GM12878 (cell line): ENCODE measurements around the gene GNG12. TPM values are rescaled to one million over a fixed set of nuclear protein-coding genes. Genes with fewer than 3 reads are reported as not detected.

Source experiments
- ATAC-seq: fragments of 200-7000 bp; cut with Tn5 transposase; 3 replicates; pipeline ENCODE4 v1.9.1; 2020; ENCODE audit warnings: mild to moderate bottlenecking, moderate library complexity
- BruUV-seq: library from RNA; stranded (reverse); fragments of 400-500 nt; replicated peaks from 2 replicates; lab custom pipeline; 2021; lab: Mats Ljungman, UMichigan
- CTCF ChIA-PET: fragments of 300-600 bp; sonication (Branson Sonifier 250); formaldehyde crosslinking; extraction: SDS; loops from one replicate; lab custom pipeline; 2021; ENCODE audit warnings: inconsistent platforms; lab: Yijun Ruan, JAX
- POLR2A ChIA-PET: fragments of 350-600 bp; formaldehyde crosslinking; extraction: SDS; loops from one replicate; lab custom pipeline; 2021; ENCODE audit warnings: inconsistent platforms; lab: Charles Lee
- RAD21 ChIA-PET: fragments of 300-600 bp; sonication (Branson Sonifier 250); formaldehyde crosslinking; loops from one replicate; lab custom pipeline; 2023; ENCODE audit warnings: antibody characterized with exemption; ENCODE audit not compliant: unreplicated experiment; lab: Charles Lee
- SMC1A ChIA-PET: fragments of 300-600 bp; sonication (Branson Sonifier 250); formaldehyde crosslinking; loops from one replicate; lab custom pipeline; 2023; ENCODE audit not compliant: unreplicated experiment, uncharacterized antibody; lab: Charles Lee
- DNase-seq: peaks from one replicate; pipeline ENCODE4 v3.0.0-alpha.2; 2011; ENCODE audit warnings: low read depth, low spot score
- FAIRE-seq: peaks from 3 replicates; lab custom pipeline; 2011; peaks lifted over from hg19 to GRCh38; lab: Jason Lieb, UNC
- H2AFZ ChIP-seq: 2 replicates; pipeline ENCODE4 v1.6.0; 2011; ENCODE audit warnings: low read depth, low read length, control low read depth; ENCODE audit not compliant: control insufficient read depth
- H3K27ac ChIP-seq: 2 replicates; pipeline ENCODE4 v1.5.1; 2011; ENCODE audit warnings: control low read depth; ENCODE audit not compliant: control insufficient read depth, insufficient read depth
- H3K27me3 ChIP-seq, 2 experiments: replicated peaks in 1 of 2; 2 replicates each; pipeline versions ENCODE4 v1.6.0 to v1.6.1; 2011; ENCODE audit warnings: low read length in 1 of 2; ENCODE audit not compliant: control insufficient read depth in 2 of 2, insufficient read depth in 2 of 2
- H3K36me3 ChIP-seq, 2 experiments: 2 replicates each; pipeline ENCODE4 v1.5.1; 2011; ENCODE audit warnings: low read length in 1 of 2; ENCODE audit not compliant: control insufficient read depth in 2 of 2, insufficient read depth in 2 of 2
- H3K4me1 ChIP-seq: 2 replicates; pipeline ENCODE4 v1.6.1; 2011; ENCODE audit warnings: mild to moderate bottlenecking, low read length, moderate library complexity, mixed read lengths; ENCODE audit not compliant: control insufficient read depth, insufficient read depth
- H3K4me2 ChIP-seq: 2 replicates; pipeline ENCODE4 v1.6.0; 2011; ENCODE audit warnings: control low read depth; ENCODE audit not compliant: control insufficient read depth, insufficient read depth
- H3K4me3 ChIP-seq: fragments of 200-600 bp; sonication (generic); 2 replicates; pipeline ENCODE4 v1.5.1; 2016
- H3K79me2 ChIP-seq: 2 replicates; pipeline ENCODE4 v1.6.0; 2011; ENCODE audit warnings: low read length; ENCODE audit not compliant: control insufficient read depth, insufficient read depth
- H3K9ac ChIP-seq: 2 replicates; pipeline ENCODE4 v1.8.0; 2011; ENCODE audit warnings: low read length, control low read depth, mixed read lengths; ENCODE audit not compliant: control insufficient read depth, insufficient read depth
- H3K9me3 ChIP-seq: replicated peaks from 3 replicates; pipeline ENCODE4 v1.5.1; 2011; ENCODE audit warnings: mild to moderate bottlenecking, low read length; ENCODE audit not compliant: control insufficient read depth, insufficient read depth
- H4K20me1 ChIP-seq: 2 replicates; pipeline ENCODE4 v1.6.0; 2011; ENCODE audit not compliant: control insufficient read depth, insufficient read depth
- ATF7 ChIP-seq: fragments of 450-650 bp; IDR thresholded peaks from 2 replicates; pipeline ENCODE4 v1.6.1; 2016; ENCODE audit warnings: low read depth, mild to moderate bottlenecking
- CHD1 ChIP-seq: IDR thresholded peaks from 2 replicates; pipeline ENCODE4 v1.6.1; 2012; ENCODE audit warnings: low read depth, low read length, improper control_type of control experiment
- CHD2 ChIP-seq: IDR thresholded peaks from 2 replicates; pipeline ENCODE4 v1.6.1; 2011; ENCODE audit warnings: low read depth, low read length, improper control_type of control experiment, borderline replicate concordance
- ESRRA ChIP-seq: IDR thresholded peaks from 2 replicates; pipeline ENCODE4 v1.6.1; 2012; ENCODE audit warnings: mild to moderate bottlenecking, low read length, improper control_type of control experiment
- ETV6 ChIP-seq, 2 experiments: fragments of 450-650 bp in 1 of 2; IDR thresholded peaks in 1 of 2; conservative IDR thresholded peaks in 1 of 2; 2 replicates each; pipeline ENCODE4 v1.6.1; 2014; ENCODE audit warnings: antibody characterized with exemption in 1 of 2, borderline replicate concordance in 1 of 2, low read depth in 1 of 2, mild to moderate bottlenecking in 1 of 2, moderate library complexity in 1 of 2
- FOXK2 ChIP-seq: fragments of 450-650 bp; IDR thresholded peaks from 2 replicates; pipeline ENCODE4 v1.6.1; 2017; ENCODE audit warnings: mild to moderate bottlenecking, moderate library complexity
- IKZF1 ChIP-seq: fragments of 450-650 bp; conservative IDR thresholded peaks from 2 replicates; pipeline ENCODE4 v1.6.1; 2017; ENCODE audit warnings: antibody characterized with exemption, mild to moderate bottlenecking
- KAT2A ChIP-seq: conservative IDR thresholded peaks from 2 replicates; pipeline ENCODE4 v1.6.1; 2011; ENCODE audit warnings: low read depth, low read length; ENCODE audit not compliant: control insufficient read depth
- NKRF ChIP-seq: fragments of 450-650 bp; conservative IDR thresholded peaks from 2 replicates; pipeline ENCODE4 v1.6.1; 2017; ENCODE audit warnings: mild to moderate bottlenecking, moderate library complexity
- PML ChIP-seq: IDR thresholded peaks from 2 replicates; pipeline ENCODE4 v1.6.1; 2012; ENCODE audit warnings: low read length, inconsistent platforms
- RELA ChIP-seq: fragments of 450-650 bp; IDR thresholded peaks from 2 replicates; pipeline ENCODE4 v1.8.0; 2014; ENCODE audit warnings: borderline replicate concordance; ENCODE audit not compliant: partially characterized antibody
- SIX5 ChIP-seq: IDR thresholded peaks from 2 replicates; pipeline ENCODE4 v1.6.1; 2011; ENCODE audit warnings: mild to moderate bottlenecking, low read depth, low read length, moderate library complexity; ENCODE audit not compliant: severe bottlenecking
- SMARCA5 ChIP-seq: fragments of 450-650 bp; IDR thresholded peaks from 2 replicates; pipeline ENCODE4 v1.6.1; 2017; ENCODE audit warnings: mild to moderate bottlenecking
- YBX1 ChIP-seq: fragments of 450-650 bp; IDR thresholded peaks from 2 replicates; pipeline ENCODE4 v1.6.1; 2016; ENCODE audit warnings: antibody characterized with exemption
- WGBS: methylation state at CpG from one replicate; pipeline ENCODE4 v1.1.6; 2016; ENCODE audit warnings: low lambda C conversion rate; ENCODE audit not compliant: insufficient replicate concordance, insufficient coverage; ENCODE audit errors: missing lambda C conversion rate; 5-methylcytosine and 5-hydroxymethylcytosine counted together
- in situ Hi-C: fragments of 300-500 bp; cut with MboI; formaldehyde crosslinking; loops from 9 replicates; pipeline ENCODE4 v1.14.3; 2018; ENCODE audit warnings: mixed read lengths
- intact Hi-C: fragments of 100-400 bp; cut with micrococcal nuclease; formaldehyde crosslinking; loops from one replicate; pipeline ENCODE4 v1.14.2; 2022; ENCODE audit not compliant: unreplicated experiment
- polyA plus RNA-seq, 11 experiments: library from polyadenylated mRNA; depleted of rRNA in 4 of 11; unstranded in 6 of 11; stranded (reverse) in 5 of 11; fragments of >200 nt; fragmentation: Nextera tagmentation in 4 of 11; fragmentation: Illumina TruSeq in 1 of 11; extraction: Ambion mirVana in 4 of 11; extraction: Trizol in 1 of 11; gene quantifications; 1 replicate in 1 of 11; 2 replicates in 10 of 11; pipeline versions ENCODE4 v1.2.1 to v1.2.3, GENCODE V29; 2011 to 2016; ENCODE audit warnings: inconsistent platforms in 2 of 11, missing spikeins in 2 of 11, low read depth in 1 of 11
- total RNA-seq, 4 experiments: library from RNA; depleted of rRNA in 3 of 4; stranded (reverse); fragments of >200 nt in 3 of 4; fragmentation: Illumina TruSeq in 1 of 4; extraction: Trizol in 1 of 4; gene quantifications; 2 replicates each; pipeline versions ENCODE4 v1.2.1 to v1.2.3, GENCODE V29; 2013 to 2021
- TF ChIP-seq, protein P1 (sequence below): fragments of 450-650 bp; IDR thresholded peaks from 2 replicates; pipeline ENCODE4 v1.6.1; 2016; ENCODE audit warnings: mild to moderate bottlenecking
- TF ChIP-seq, protein P2 (sequence below): IDR thresholded peaks from 2 replicates; pipeline ENCODE4 v1.6.1; 2011; ENCODE audit warnings: mild to moderate bottlenecking, low read depth, low read length, moderate library complexity; ENCODE audit not compliant: insufficient replicate concordance

The GNG12 gene
- total and polyA plus RNA-seq, 10 of the 15 experiments (the other 5 are each of a cell fraction or from before 2014, with no cell fraction given): 0.22 to 32.8 (median 0.35) TPM

DNA sequence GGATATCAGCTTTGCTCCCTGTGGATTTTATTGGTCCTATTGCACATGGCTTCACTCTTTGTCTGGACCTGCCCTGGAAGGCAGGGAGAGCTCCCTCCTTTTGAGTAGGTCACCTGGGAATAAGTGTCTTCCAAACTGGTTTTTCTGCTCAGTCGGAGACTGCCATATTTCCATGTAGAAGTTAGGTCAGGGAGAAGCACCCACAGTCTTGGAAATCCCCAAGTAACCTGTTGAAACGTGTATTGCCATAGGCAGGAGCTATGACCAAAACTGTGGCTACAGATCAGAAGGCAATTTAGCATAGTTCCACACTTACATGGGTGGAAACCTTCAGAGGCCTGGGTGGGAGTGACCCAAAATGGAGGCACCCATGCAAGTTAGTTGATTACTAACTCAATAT lies 3.5 kb upstream of the GNG12 start (continued):
- no peak for TF ChIP-seq ETV6 (conservative IDR thresholded peaks at IDR 0.05 in 1 of 2, IDR thresholded peaks at IDR 0.05 in 1 of 2; ENCODE audit: borderline replicate concordance in 1 of 2, low read depth in 1 of 2)

DNA sequence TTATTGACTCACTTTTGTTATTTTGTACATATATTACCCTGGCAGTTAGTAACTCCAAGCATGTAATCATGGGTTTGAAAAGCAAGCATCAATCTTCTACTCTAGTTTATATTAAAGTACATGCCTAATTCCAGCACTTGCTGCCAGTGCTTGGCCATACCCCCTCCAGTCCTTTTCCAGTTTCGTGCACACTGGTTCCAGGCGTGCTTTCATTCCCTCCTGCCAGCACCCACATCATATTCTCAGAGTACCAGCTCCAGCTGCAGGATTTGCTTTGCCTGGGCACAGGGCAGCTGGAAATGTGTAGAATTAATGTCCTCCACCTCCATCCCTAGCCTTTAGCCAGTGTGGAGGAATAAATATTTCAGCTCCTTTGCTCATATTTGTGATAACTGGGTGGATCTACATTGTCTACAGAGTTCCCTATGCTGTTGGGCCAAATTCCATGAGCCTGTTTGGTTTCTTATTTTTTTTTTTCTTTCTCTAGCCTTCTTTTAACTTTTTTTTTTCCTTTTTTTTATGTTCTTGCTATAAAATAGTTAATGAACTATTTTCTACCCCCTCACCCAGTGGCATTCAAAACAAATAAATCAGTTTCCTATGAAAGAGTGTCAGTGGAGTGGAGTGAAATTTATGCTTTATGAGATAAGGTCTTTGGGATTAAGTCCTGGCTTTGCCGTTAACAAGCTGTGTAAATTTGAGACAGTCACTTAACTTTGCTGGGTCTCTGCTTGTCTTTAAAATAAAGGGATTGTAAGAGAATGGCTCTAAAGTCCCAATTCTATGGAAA lies 2.6 kb upstream of the GNG12 start:
- no peaks in the 10 kb centered on the region for H3K36me3 ChIP-seq
- H3K9ac ChIP-seq: no peak overlapping the region
- no peaks in the 10 kb centered on the region for H3K79me2 ChIP-seq
- no TSS peak for BruUV-seq
- in situ Hi-C loops (no loop called here), intact Hi-C loops (no loop called here)
- H2AFZ ChIP-seq: no peak overlapping the region
- peaks cover 6 to 11% of the 10 kb centered on the region in 2 experiments; a peak in 3 of 4 replicates for H3K27me3 ChIP-seq
- no peak overlapping the region for H3K27ac ChIP-seq
- ATAC-seq: no peak
- ChIA-PET POLR2A (interaction anchor here (0.9 to 10.8 kb wide), 9 partner anchors 9 to 69 kb away, joined by 3 to 155 read pairs (median 6); no protein-coding TSS in a partner anchor), CTCF (interaction anchor here (0.8 to 16.7 kb wide), 13 partner anchors 11 to 281 kb away, joined by 3 to 298 read pairs (median 4); partner anchors contain the start of gene GADD45A), RAD21 (interaction anchor here (0.6 to 15.4 kb wide), 16 partner anchors 9 to 300 kb away, joined by 3 to 320 read pairs (median 10); no protein-coding TSS in a partner anchor), SMC1A (interaction anchor here (0.7 to 47.8 kb wide), 21 partner anchors 10 to 284 kb away, joined by 3 to 1058 read pairs (median 7); no protein-coding TSS in a partner anchor)
- H3K4me3 ChIP-seq: no peak overlapping the region
- no peak for FAIRE-seq
- no peak for DNase-seq
- TF ChIP-seq NKRF (no peak), KAT2A (no peak), RELA (no peak), CHD1 (no peak), SIX5 (no peak), SMARCA5 (no peak), ESRRA (no peak), PML (no peak), YBX1 (no peak), ATF7 (no peak), FOXK2 (no peak), CHD2 (no peak), IKZF1 (no peak)
- TF ChIP-seq, protein P1, sequence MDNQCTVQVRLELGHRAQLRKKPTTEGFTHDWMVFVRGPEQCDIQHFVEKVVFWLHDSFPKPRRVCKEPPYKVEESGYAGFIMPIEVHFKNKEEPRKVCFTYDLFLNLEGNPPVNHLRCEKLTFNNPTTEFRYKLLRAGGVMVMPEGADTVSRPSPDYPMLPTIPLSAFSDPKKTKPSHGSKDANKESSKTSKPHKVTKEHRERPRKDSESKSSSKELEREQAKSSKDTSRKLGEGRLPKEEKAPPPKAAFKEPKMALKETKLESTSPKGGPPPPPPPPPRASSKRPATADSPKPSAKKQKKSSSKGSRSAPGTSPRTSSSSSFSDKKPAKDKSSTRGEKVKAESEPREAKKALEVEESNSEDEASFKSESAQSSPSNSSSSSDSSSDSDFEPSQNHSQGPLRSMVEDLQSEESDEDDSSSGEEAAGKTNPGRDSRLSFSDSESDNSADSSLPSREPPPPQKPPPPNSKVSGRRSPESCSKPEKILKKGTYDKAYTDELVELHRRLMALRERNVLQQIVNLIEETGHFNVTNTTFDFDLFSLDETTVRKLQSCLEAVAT: no peak
- TF ChIP-seq, protein P2, sequence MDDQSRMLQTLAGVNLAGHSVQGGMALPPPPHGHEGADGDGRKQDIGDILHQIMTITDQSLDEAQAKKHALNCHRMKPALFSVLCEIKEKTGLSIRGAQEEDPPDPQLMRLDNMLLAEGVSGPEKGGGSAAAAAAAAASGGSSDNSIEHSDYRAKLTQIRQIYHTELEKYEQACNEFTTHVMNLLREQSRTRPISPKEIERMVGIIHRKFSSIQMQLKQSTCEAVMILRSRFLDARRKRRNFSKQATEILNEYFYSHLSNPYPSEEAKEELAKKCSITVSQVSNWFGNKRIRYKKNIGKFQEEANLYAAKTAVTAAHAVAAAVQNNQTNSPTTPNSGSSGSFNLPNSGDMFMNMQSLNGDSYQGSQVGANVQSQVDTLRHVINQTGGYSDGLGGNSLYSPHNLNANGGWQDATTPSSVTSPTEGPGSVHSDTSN: no peak
- H3K9me3 ChIP-seq: no peaks in the 10 kb centered on the region
- WGBS: 0% methylated on average over 3 of the region's 3 CpGs
- no peaks in the 10 kb centered on the region for H4K20me1 ChIP-seq
- H3K4me2 ChIP-seq: no peak overlapping the region
- H3K4me1 ChIP-seq: no peaks in the 10 kb centered on the region
